ENCODE measurements around the gene LIG1. TPM values are rescaled to one million over a fixed set of nuclear protein-coding genes. Genes with fewer than 3 reads are reported as not detected.
A peak's percentile ranks its signal among the peaks of the same experiment; 100 is the strongest.

The LIG1 gene
- total and polyA plus RNA-seq, 2 experiments from 2014 or later: 79.3 to 96.9 TPM

- H3K27me3 Mint-ChIP-seq (ENCODE audit: insufficient read depth, low read depth, poor library complexity): peaks cover 17% of the 10 kb centered on the region
- Histone ChIP-seq H3K4me2 (peak overlapping the region; percentile 91; the same call in 1 of the 2 replicates), H3K27ac (ENCODE audit: low read depth) (no peak overlapping the region), H3F3A (replicated peaks; ENCODE audit: low read depth) (no peaks in the 10 kb centered on the region; the same call in 1 of the 2 replicates), H2AFZ (peak overlapping the region; percentile 92; the same call in 1 of the 2 replicates), H3K4me3 (no peak overlapping the region), H3K27me3 (ENCODE audit: insufficient read depth) (no peaks in the 10 kb centered on the region), H3K36me3 (ENCODE audit: insufficient read depth) (no peaks in the 10 kb centered on the region), H3K4me1 (ENCODE audit: insufficient read depth) (no peaks in the 10 kb centered on the region; the same call in 1 of the 2 replicates), H3K9me2 (ENCODE audit: insufficient read depth) (no peaks in the 10 kb centered on the region), H4K20me1 (replicated peaks; ENCODE audit: insufficient read depth) (no peaks in the 10 kb centered on the region), H3K79me2 (replicated peaks; ENCODE audit: insufficient read depth) (no peaks in the 10 kb centered on the region)
- peak overlapping the region; percentile 69; the same call in 1 of the 3 replicates for H3K4me3 Mint-ChIP-seq
- DNase-seq (ENCODE audit: low spot score): peak; percentile 45
- H3K4me1 Mint-ChIP-seq: peaks cover 4% of the 10 kb centered on the region; the same call in 2 of the 3 replicates
- peaks cover 3% of the 10 kb centered on the region; the same call in 1 of the 3 replicates for H3K36me3 Mint-ChIP-seq (ENCODE audit: low read depth)
- peak; percentile 16 for ATAC-seq
- H3K27ac Mint-ChIP-seq: no peak overlapping the region; the same call in 1 of the 2 replicates
- no peaks in the 10 kb centered on the region for H3K9me3 Mint-ChIP-seq
- TF ChIP-seq, protein P1, sequence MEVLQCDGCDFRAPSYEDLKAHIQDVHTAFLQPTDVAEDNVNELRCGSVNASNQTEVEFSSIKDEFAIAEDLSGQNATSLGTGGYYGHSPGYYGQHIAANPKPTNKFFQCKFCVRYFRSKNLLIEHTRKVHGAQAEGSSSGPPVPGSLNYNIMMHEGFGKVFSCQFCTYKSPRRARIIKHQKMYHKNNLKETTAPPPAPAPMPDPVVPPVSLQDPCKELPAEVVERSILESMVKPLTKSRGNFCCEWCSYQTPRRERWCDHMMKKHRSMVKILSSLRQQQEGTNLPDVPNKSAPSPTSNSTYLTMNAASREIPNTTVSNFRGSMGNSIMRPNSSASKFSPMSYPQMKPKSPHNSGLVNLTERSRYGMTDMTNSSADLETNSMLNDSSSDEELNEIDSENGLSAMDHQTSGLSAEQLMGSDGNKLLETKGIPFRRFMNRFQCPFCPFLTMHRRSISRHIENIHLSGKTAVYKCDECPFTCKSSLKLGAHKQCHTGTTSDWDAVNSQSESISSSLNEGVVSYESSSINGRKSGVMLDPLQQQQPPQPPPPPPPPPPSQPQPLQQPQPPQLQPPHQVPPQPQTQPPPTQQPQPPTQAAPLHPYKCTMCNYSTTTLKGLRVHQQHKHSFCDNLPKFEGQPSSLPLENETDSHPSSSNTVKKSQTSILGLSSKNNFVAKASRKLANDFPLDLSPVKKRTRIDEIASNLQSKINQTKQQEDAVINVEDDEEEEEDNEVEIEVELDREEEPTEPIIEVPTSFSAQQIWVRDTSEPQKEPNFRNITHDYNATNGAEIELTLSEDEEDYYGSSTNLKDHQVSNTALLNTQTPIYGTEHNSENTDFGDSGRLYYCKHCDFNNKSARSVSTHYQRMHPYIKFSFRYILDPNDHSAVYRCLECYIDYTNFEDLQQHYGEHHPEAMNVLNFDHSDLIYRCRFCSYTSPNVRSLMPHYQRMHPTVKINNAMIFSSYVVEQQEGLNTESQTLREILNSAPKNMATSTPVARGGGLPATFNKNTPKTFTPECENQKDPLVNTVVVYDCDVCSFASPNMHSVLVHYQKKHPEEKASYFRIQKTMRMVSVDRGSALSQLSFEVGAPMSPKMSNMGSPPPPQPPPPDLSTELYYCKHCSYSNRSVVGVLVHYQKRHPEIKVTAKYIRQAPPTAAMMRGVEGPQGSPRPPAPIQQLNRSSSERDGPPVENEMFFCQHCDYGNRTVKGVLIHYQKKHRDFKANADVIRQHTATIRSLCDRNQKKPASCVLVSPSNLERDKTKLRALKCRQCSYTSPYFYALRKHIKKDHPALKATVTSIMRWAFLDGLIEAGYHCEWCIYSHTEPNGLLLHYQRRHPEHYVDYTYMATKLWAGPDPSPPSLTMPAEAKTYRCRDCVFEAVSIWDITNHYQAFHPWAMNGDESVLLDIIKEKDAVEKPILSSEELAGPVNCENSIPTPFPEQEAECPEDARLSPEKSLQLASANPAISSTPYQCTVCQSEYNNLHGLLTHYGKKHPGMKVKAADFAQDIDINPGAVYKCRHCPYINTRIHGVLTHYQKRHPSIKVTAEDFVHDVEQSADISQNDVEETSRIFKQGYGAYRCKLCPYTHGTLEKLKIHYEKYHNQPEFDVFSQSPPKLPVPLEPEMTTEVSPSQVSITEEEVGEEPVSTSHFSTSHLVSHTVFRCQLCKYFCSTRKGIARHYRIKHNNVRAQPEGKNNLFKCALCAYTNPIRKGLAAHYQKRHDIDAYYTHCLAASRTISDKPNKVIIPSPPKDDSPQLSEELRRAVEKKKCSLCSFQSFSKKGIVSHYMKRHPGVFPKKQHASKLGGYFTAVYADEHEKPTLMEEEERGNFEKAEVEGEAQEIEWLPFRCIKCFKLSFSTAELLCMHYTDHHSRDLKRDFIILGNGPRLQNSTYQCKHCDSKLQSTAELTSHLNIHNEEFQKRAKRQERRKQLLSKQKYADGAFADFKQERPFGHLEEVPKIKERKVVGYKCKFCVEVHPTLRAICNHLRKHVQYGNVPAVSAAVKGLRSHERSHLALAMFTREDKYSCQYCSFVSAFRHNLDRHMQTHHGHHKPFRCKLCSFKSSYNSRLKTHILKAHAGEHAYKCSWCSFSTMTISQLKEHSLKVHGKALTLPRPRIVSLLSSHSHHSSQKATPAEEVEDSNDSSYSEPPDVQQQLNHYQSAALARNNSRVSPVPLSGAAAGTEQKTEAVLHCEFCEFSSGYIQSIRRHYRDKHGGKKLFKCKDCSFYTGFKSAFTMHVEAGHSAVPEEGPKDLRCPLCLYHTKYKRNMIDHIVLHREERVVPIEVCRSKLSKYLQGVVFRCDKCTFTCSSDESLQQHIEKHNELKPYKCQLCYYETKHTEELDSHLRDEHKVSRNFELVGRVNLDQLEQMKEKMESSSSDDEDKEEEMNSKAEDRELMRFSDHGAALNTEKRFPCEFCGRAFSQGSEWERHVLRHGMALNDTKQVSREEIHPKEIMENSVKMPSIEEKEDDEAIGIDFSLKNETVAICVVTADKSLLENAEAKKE (CRISPR knock-in tag; IDR thresholded peaks at IDR 0.05): no peak
- TF ChIP-seq, protein P2, sequence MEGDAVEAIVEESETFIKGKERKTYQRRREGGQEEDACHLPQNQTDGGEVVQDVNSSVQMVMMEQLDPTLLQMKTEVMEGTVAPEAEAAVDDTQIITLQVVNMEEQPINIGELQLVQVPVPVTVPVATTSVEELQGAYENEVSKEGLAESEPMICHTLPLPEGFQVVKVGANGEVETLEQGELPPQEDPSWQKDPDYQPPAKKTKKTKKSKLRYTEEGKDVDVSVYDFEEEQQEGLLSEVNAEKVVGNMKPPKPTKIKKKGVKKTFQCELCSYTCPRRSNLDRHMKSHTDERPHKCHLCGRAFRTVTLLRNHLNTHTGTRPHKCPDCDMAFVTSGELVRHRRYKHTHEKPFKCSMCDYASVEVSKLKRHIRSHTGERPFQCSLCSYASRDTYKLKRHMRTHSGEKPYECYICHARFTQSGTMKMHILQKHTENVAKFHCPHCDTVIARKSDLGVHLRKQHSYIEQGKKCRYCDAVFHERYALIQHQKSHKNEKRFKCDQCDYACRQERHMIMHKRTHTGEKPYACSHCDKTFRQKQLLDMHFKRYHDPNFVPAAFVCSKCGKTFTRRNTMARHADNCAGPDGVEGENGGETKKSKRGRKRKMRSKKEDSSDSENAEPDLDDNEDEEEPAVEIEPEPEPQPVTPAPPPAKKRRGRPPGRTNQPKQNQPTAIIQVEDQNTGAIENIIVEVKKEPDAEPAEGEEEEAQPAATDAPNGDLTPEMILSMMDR (conservative IDR thresholded peaks at IDR 0.05; ENCODE audit: low read depth in 2 of 2): no peak
- TF ChIP-seq, protein P3, sequence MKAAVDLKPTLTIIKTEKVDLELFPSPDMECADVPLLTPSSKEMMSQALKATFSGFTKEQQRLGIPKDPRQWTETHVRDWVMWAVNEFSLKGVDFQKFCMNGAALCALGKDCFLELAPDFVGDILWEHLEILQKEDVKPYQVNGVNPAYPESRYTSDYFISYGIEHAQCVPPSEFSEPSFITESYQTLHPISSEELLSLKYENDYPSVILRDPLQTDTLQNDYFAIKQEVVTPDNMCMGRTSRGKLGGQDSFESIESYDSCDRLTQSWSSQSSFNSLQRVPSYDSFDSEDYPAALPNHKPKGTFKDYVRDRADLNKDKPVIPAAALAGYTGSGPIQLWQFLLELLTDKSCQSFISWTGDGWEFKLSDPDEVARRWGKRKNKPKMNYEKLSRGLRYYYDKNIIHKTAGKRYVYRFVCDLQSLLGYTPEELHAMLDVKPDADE (IDR thresholded peaks at IDR 0.05): 0 out of 2 replicates have a peak, but pooled peaks have one; percentile 25
These were observed 58.9 kb downstream of the LIG1 start for GRCh38 chr19:48111280-48111679.
